ENCODE data around the gene MRPL20.

- TF ChIP-seq CTCF (IDR thresholded peaks at IDR 0.05; ENCODE audit: low read depth, low read length, missing input control) (no peak), TAF1 (conservative IDR thresholded peaks at IDR 0.05) (no peak), MAX (IDR thresholded peaks at IDR 0.05) (no peak), ZBTB33 (IDR thresholded peaks at IDR 0.05) (no peak), RXRA (IDR thresholded peaks at IDR 0.05) (no peak), YY1 (IDR thresholded peaks at IDR 0.05) (no peak), GABPA (IDR thresholded peaks at IDR 0.05 in 1 of 2, conservative IDR thresholded peaks at IDR 0.05 in 1 of 2) (no peak), REST (IDR thresholded peaks at IDR 0.05) (no peak), RAD21 (IDR thresholded peaks at IDR 0.05) (no peak), ATF3 (IDR thresholded peaks at IDR 0.05) (no peak), EGR1 (IDR thresholded peaks at IDR 0.05; ENCODE audit: low read depth in 2 of 2) (no peak), FOXA1 (IDR thresholded peaks at IDR 0.05) (no peak)
Observed at GRCh38 chr1:1353389-1354151, 53.5 kb downstream of the MRPL20 start.

All from liver (tissue), 3 donors.